Glomerular endothelial cell (primary cell): ENCODE measurements around the gene KTN1. TPM values are rescaled to one million over a fixed set of nuclear protein-coding genes. Genes with fewer than 3 reads are reported as not detected.

Experiments
- DNase-seq: peaks from one replicate; pipeline ENCODE4 v3.0.0-alpha.2; 2011; ENCODE audit warnings: low read depth, low spot score; ENCODE audit errors: extremely low read depth
- total RNA-seq: library from RNA; depleted of rRNA; stranded (reverse); fragments of >200 nt; gene quantifications from 2 replicates; pipeline ENCODE4 v1.2.3, GENCODE V29; 2015

The KTN1 gene
- total RNA-seq, 1 donor from 2014 or later, result 94.2 TPM

DNA sequence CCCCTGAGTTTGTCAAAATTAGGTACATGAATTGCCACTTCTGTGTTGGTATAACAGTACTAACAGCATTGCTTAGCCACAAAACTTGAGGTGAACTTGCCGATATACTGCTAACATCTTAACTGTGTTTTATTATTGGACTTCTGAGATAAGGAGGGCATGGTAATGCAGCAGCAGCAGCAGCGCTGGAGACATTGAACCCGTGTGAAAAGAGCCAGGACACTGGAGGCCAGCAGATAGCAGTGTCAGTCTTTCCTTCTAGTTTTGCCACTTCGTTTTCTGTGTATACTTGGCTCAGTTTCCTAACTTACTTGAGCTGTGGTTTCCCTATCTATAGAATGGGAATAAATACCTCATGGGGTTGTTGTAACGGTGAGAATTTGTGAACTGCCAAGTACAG, 82.7 kb downstream of the KTN1 start:
- no peak for DNase-seq

DNA sequence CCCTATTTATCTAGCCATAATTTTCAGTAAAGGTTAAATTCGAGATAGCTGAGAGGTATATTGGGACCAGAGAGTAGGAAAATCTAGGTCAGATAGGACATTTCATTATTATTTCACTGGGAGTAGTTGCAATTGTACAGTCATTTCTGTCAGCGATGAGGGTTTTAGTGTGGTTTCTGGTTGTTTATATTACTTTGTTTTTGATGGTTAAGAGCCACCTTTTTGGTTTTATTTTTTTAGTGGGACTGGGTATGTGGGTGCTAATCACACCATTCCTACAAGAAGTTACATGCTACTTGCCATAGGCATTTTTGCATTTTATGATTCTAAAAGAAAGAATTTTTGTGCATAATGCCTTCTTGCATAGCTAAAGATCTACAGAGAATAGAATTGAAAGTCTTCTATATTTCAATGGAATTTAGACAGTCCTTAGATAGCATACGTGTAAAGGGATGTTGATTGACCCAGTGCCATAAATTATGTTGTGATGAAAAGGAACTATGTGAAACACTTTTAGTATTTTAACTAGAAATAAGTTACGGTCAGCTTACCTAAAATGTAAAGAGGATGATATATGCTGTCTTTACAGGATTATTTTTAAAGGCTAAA, 85.2 kb downstream of the KTN1 start:
- no peak for DNase-seq

DNA sequence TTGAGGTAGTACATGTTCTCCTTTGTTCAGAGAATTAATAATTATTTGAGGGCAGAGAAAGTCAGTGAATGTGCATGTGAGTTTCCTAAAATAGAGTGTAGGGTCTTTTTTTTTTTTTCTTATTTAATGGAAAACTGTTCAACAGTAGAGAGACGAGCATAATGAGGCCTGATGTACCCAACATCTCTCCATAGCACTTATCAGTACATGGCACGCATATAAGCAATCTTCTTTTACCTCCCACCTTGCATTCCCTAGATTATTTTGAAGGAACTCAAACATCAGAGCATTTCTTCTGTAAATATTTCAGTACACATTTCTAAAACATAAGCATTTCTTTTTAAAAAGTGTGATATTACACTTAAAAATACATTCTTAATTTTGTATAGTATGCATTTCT, 87.8 kb downstream of the KTN1 start:
- no peak for DNase-seq

DNA sequence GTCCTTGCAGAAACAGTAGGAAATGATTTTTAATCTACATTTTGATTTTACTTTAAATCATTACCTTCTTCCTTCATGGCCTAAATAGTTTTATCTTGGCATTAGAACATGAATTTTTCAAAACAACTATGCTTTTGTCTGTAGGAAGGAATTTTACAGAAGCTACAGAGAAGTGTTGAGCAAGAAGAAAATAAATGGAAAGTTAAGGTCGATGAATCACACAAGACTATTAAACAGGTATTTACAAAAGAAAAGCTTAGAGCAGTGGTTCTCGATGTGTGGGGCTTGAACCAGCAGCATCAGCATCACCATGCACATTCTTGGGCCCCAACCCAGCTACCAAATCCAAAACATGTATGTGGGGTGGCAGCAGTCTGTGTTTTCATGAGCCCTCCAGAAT, 91.6 kb downstream of the KTN1 start:
- no peak for DNase-seq

DNA sequence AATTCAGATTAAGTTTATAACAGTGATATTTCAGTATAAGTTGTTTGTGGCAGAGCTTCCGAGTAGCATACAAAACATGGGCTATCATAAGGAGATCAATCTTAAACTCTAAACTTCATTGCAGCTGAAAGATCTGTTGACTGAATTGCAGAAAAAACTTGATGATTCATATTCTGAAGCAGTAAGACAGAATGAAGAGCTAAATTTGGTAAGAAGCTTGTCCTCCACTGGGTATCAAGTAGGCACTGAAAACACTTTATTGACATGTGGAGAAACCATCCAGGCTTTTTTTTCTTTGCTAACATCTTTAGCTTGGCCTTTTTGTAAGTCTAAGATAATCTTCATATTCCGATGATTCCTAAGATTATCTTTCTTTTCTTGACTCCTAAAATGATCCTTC, 93.0 kb downstream of the KTN1 start:
- DNase-seq, result no peak

DNA sequence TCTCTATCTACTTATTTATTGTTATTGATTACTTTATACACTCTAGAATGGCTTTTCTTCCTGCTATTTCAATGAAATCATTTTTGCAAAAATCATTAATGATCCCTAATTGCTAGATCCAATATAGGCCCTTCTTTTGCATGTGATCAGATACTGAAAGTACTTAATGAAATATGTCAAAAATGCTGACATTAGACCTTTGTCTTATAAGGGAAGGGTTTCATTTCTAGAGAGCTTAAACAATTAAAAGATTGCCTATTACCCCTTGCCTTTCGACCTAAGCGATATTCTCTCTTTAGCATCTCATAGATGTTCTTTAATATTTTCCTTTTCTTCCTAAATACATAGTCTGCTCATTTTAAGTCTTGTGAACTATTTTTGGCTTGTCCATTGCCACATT, 101.1 kb downstream of the KTN1 start:
- DNase-seq, result no peak

DNA sequence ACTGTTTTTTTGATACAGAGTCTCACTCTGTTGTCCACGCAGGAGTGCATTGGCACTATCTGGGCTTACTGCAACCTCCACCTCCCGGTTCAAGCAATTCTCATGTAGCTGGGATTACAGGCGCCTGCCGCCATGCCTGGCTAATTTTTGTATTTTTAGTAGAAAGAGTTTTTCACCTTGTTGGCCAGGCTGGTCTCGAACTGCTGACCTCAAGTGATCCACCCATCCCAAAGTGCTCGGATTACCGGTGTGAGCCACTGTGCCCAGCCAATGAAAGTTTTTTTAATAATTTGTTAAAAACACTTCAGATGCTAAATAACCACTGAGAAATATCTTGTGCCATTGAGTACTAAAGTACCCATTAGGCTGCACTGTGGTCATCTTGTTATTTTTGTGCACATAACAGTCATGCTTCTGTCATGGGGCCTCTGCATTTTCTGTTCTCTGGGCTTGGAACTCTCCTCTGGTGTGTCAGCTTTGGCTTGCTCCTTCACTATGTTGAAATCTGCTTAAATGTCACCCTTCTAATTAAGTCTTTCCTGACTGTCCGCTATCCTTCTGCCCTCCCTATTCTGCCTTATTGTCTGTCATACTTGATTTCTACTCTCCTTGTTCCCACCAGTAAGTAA, 105.1 kb downstream of the KTN1 start:
- no peak for DNase-seq

GRCh38 chr14:55686713-55687112, 106.7 kb downstream of the KTN1 start:
- DNase-seq, result no peak

- DNase-seq, result no peak
These were observed 108.6 kb downstream of the KTN1 start for GRCh38 chr14:55688566-55688965.

GRCh38 chr14:55689981-55690871, 110.2 kb downstream of the KTN1 start:
- no peak for DNase-seq

GRCh38 chr14:55691659-55692058, 111.7 kb downstream of the KTN1 start:
- DNase-seq, result no peak

DNA sequence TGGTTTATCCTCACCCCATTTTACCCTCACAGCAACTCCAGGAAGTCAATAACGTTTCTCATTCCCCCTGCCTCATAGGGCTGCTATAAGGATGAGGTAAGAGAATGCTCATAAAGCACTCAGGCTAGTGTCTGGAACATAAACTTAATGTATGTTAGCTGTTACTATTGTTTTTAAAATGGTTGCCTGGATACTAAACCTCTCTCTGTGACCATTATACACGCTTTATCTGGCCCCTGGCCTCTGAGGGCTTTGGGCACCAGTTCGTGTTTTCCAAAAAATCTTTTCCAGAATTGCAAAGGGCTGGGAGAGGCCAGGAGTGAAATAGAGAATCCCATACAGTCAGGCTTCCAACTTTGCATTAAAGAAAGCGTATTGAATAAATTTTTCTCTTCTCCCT, 113.9 kb downstream of the KTN1 start:
- no peak for DNase-seq

DNA sequence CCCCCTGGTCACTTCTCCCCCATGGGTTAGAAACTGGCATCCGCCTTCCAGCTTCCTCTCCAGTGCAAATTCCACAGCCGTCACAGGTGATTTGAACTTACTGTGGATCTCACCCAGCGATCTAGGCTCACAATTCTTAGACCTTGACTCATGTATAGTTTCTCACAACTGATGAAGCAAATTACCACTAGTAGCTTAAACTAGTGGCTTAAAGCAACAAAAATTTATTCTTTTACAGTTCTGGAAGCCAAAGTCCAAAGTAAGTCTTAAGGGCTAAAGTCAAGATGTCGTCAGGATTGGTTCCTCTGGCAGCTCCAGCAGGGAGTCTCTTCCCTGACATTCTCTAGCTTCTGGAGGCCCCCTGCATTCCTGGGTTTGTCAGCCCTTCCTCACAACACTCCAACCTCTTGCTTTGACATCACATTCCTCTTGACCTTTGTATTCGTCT, 117.4 kb downstream of the KTN1 start:
- DNase-seq, result no peak

DNA sequence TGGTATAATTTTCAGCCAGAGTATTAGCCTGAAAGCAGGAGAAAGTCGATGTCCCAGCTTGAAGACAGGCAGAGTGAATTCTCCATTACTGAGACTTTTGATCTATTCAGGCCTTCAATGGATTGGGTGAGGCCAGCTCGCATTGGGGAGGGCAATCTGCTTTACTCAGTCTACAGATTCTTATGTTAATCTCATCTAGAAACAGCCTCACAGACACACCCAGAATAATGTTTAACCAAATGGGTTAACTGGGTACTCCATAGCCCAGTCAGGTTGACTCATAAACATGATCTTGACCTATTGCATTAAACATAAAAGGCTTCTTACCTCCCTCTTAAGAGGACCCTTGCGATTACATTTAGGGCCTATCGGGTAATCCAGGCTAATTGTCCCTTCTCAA, 118.0 kb downstream of the KTN1 start:
- DNase-seq, result no peak

GRCh38 chr14:55699131-55700057, 119.4 kb downstream of the KTN1 start:
- no peak for DNase-seq

GRCh38 chr14:55701638-55702037, 121.6 kb downstream of the KTN1 start:
- DNase-seq, result no peak

- DNase-seq, result no peak
These were observed 122.5 kb downstream of the KTN1 start for GRCh38 chr14:55702511-55702910.

- DNase-seq, result no peak
These were observed 124.6 kb downstream of the KTN1 start for GRCh38 chr14:55704654-55705053.

DNA sequence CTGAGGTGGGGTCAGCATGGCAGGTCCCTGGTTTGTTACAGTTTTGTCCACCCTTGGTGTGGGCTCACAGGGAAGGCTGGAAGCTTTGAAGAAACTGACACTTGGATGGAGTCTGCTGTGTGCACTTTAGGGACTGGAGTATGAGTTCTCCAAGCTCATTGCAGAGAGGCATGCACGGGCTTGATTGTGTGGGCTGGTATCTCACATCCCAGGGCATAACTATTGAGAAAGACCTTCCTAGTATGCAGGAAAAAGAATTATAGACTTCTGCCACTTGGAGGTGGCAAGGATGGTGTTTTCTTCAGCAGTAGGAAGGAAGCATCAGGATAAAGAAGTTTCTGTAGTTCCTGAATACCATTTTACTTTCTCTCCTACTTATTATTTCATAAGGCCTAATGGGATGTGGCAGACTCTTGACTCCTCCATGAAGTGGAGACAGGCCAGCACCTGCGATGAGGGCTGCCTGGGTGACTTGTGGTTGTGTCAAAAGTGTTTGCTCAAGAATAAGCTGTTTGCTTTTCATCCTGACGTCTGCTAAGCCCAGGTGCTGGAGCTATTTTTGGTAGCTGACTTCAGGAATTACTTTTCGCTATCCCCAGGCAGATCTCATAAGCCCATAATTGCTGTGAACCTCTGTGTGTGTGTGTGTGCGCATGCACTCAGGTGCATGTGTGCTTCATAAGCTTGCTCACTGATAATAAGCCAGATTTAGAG, 125.8 kb downstream of the KTN1 start:
- DNase-seq, result no peak

GRCh38 chr14:55706365-55706684, 126.3 kb downstream of the KTN1 start:
- DNase-seq, result no peak
